Measurements from ENCODE around the gene MTHFD2. TPM values are rescaled to one million over a fixed set of nuclear protein-coding genes. Genes with fewer than 3 reads are reported as not detected.
A peak's percentile ranks its signal among the peaks of the same experiment; 100 is the strongest.

The MTHFD2 gene
- total RNA-seq, 1 experiment from 2014 or later = 118 TPM

- TF ChIP-seq, protein P1, sequence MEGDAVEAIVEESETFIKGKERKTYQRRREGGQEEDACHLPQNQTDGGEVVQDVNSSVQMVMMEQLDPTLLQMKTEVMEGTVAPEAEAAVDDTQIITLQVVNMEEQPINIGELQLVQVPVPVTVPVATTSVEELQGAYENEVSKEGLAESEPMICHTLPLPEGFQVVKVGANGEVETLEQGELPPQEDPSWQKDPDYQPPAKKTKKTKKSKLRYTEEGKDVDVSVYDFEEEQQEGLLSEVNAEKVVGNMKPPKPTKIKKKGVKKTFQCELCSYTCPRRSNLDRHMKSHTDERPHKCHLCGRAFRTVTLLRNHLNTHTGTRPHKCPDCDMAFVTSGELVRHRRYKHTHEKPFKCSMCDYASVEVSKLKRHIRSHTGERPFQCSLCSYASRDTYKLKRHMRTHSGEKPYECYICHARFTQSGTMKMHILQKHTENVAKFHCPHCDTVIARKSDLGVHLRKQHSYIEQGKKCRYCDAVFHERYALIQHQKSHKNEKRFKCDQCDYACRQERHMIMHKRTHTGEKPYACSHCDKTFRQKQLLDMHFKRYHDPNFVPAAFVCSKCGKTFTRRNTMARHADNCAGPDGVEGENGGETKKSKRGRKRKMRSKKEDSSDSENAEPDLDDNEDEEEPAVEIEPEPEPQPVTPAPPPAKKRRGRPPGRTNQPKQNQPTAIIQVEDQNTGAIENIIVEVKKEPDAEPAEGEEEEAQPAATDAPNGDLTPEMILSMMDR (conservative IDR thresholded peaks at IDR 0.05; ENCODE audit: low read depth, low read length) = no peak
- TF ChIP-seq EZH2 (IDR thresholded peaks at IDR 0.05; ENCODE audit: low read length, unreplicated experiment) (no peak), EZH2phosphoT487 (IDR thresholded peaks at IDR 0.05; ENCODE audit: borderline replicate concordance, low read length) (no peak)
- no peaks in the 10 kb centered on the region for H3F3A ChIP-seq (ENCODE audit: low read length, unreplicated experiment)
- ChIA-PET POLR2A (ENCODE audit: unreplicated experiment) (no interaction called here), CTCF (no interaction called here)
- H3K36me3 ChIP-seq (ENCODE audit: low read depth, low read length) = peaks cover 25% of the 10 kb centered on the region
- DNase-seq (no peak), ATAC-seq (no peak)
- no peak overlapping the region for H2AFZ ChIP-seq (ENCODE audit: low read length)
- no peak overlapping the region for H3K27ac ChIP-seq (ENCODE audit: low read length)
- no peaks in the 10 kb centered on the region for H3K9me3 ChIP-seq (ENCODE audit: low read length)
- no peaks in the 10 kb centered on the region for H3K27me3 ChIP-seq (ENCODE audit: low read length)
- H4K20me1 ChIP-seq (ENCODE audit: low read length) = peaks cover 59% of the 10 kb centered on the region
- no peak overlapping the region; the same call in 1 of the 2 replicates for H3K4me2 ChIP-seq (ENCODE audit: low read length)
- H3K9me2 ChIP-seq (replicated peaks; ENCODE audit: low read length) = no peaks in the 10 kb centered on the region
- H3K4me3 ChIP-seq (ENCODE audit: low read length) = no peak overlapping the region
- no TSS peak for BruUV-seq (replicated peaks)
- H3K79me2 ChIP-seq (ENCODE audit: low read length) = peaks cover 90% of the 10 kb centered on the region
- H3K9ac ChIP-seq (ENCODE audit: low read length) = no peak overlapping the region
- H3K4me1 ChIP-seq (ENCODE audit: insufficient read depth, low read length) = peaks cover 46% of the 10 kb centered on the region
- intact Hi-C loops (cut with micrococcal nuclease) = no loop called here
These were observed 6.0 kb downstream of the MTHFD2 start for GRCh38 chr2:74204436-74204835.

DNA sequence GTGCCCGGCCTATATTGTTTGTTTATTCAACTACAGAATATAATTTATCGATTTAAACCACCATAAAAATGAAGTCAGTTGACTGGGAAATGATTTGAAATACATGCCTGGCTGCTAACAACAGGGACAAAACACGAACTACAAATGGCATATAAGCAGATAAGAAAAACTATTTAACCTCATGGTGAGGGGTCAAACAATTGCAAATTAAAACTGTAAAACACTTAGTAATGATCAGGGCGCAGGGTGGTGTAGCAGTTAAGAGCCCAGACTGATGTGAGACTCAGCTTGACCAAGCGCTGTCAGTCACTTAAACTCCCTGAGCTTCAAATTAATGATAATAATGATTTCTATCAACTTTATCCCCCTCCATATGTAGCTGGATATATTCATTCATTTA is 6.7 kb downstream of the MTHFD2 start:
- Histone ChIP-seq H3K79me2 (ENCODE audit: low read length) (peaks cover 83% of the 10 kb centered on the region), H3K36me3 (ENCODE audit: low read depth, low read length) (peaks cover 32% of the 10 kb centered on the region), H3K27ac (ENCODE audit: low read length) (peak overlapping the region; percentile 35; the same call in 1 of the 2 replicates), H3K9me2 (replicated peaks; ENCODE audit: low read length) (no peaks in the 10 kb centered on the region), H3K9ac (ENCODE audit: low read length) (no peak overlapping the region), H3K27me3 (ENCODE audit: low read length) (no peaks in the 10 kb centered on the region), H3K9me3 (ENCODE audit: low read length) (no peaks in the 10 kb centered on the region), H4K20me1 (ENCODE audit: low read length) (peaks cover 52% of the 10 kb centered on the region), H2AFZ (ENCODE audit: low read length) (no peak overlapping the region), H3K4me2 (ENCODE audit: low read length) (peak overlapping the region; percentile 69), H3F3A (ENCODE audit: low read length, unreplicated experiment) (no peaks in the 10 kb centered on the region), H3K4me1 (ENCODE audit: insufficient read depth, low read length) (peaks cover 43% of the 10 kb centered on the region), H3K4me3 (ENCODE audit: low read length) (peak overlapping the region; percentile 20; the same call in 1 of the 2 replicates)
- ChIA-PET CTCF (no interaction called here), POLR2A (ENCODE audit: unreplicated experiment) (no interaction called here)
- TF ChIP-seq EZH2 (IDR thresholded peaks at IDR 0.05; ENCODE audit: low read length, unreplicated experiment) (no peak), EZH2phosphoT487 (IDR thresholded peaks at IDR 0.05; ENCODE audit: borderline replicate concordance, low read length) (no peak)
- TF ChIP-seq, protein P1 (conservative IDR thresholded peaks at IDR 0.05; ENCODE audit: low read depth, low read length) = no peak
- intact Hi-C loops (cut with micrococcal nuclease) = no loop called here
- BruUV-seq (replicated peaks) = no TSS peak
- DNase-seq = no peak
- ATAC-seq = no peak; the same call in 1 of the 2 replicates

DNA sequence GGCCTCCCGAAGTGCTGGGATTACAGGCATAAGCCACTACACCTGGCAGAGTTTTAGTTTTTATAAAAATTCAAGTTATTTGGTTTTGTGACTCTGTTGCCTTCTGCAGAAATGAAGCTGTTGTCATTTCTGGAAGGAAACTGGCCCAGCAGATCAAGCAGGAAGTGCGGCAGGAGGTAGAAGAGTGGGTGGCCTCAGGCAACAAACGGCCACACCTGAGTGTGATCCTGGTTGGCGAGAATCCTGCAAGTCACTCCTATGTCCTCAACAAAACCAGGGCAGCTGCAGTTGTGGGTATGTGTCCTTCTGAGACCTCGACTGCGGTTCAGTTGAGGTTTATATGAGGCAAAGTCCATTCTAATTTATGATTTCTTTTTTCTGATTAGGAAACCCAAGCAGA is 7.2 kb downstream of the MTHFD2 start:
- CTCF ChIA-PET = no interaction called here
- H4K20me1 ChIP-seq (ENCODE audit: low read length) = peaks cover 47% of the 10 kb centered on the region
- POLR2A ChIA-PET (ENCODE audit: unreplicated experiment) = no interaction called here

More for the DNA sequence above, 7.2 kb downstream of the MTHFD2 start:
- TF ChIP-seq EZH2phosphoT487 (IDR thresholded peaks at IDR 0.05; ENCODE audit: borderline replicate concordance, low read length) (no peak), EZH2 (IDR thresholded peaks at IDR 0.05; ENCODE audit: low read length, unreplicated experiment) (no peak)
- TF ChIP-seq, protein P1 (conservative IDR thresholded peaks at IDR 0.05; ENCODE audit: low read depth, low read length) = no peak
- H3K27me3 ChIP-seq (ENCODE audit: low read length) = no peaks in the 10 kb centered on the region
- H3K36me3 ChIP-seq (ENCODE audit: low read depth, low read length) = peaks cover 35% of the 10 kb centered on the region
- peaks cover 38% of the 10 kb centered on the region for H3K4me1 ChIP-seq (ENCODE audit: insufficient read depth, low read length)
- H3K9me2 ChIP-seq (replicated peaks; ENCODE audit: low read length) = no peaks in the 10 kb centered on the region
- peak overlapping the region; percentile 26; the same call in 1 of the 2 replicates for H3K4me3 ChIP-seq (ENCODE audit: low read length)
- H3K9me3 ChIP-seq (ENCODE audit: low read length) = no peaks in the 10 kb centered on the region
- H3K9ac ChIP-seq (ENCODE audit: low read length) = no peak overlapping the region
- peak overlapping the region; percentile 69 for H3K4me2 ChIP-seq (ENCODE audit: low read length)
- peak; percentile 87 for ATAC-seq
- H2AFZ ChIP-seq (ENCODE audit: low read length) = no peak overlapping the region
- H3K27ac ChIP-seq (ENCODE audit: low read length) = peak overlapping the region; percentile 70
- peaks cover 78% of the 10 kb centered on the region for H3K79me2 ChIP-seq (ENCODE audit: low read length)
- no peaks in the 10 kb centered on the region for H3F3A ChIP-seq (ENCODE audit: low read length, unreplicated experiment)
- intact Hi-C loops (cut with micrococcal nuclease) = no loop called here
- DNase-seq = peak; percentile 78
- no TSS peak for BruUV-seq (replicated peaks)

Data from PC-3 (cell line).